ENCODE data around the gene TSHZ3.

TSHZ3 gene, protein sequence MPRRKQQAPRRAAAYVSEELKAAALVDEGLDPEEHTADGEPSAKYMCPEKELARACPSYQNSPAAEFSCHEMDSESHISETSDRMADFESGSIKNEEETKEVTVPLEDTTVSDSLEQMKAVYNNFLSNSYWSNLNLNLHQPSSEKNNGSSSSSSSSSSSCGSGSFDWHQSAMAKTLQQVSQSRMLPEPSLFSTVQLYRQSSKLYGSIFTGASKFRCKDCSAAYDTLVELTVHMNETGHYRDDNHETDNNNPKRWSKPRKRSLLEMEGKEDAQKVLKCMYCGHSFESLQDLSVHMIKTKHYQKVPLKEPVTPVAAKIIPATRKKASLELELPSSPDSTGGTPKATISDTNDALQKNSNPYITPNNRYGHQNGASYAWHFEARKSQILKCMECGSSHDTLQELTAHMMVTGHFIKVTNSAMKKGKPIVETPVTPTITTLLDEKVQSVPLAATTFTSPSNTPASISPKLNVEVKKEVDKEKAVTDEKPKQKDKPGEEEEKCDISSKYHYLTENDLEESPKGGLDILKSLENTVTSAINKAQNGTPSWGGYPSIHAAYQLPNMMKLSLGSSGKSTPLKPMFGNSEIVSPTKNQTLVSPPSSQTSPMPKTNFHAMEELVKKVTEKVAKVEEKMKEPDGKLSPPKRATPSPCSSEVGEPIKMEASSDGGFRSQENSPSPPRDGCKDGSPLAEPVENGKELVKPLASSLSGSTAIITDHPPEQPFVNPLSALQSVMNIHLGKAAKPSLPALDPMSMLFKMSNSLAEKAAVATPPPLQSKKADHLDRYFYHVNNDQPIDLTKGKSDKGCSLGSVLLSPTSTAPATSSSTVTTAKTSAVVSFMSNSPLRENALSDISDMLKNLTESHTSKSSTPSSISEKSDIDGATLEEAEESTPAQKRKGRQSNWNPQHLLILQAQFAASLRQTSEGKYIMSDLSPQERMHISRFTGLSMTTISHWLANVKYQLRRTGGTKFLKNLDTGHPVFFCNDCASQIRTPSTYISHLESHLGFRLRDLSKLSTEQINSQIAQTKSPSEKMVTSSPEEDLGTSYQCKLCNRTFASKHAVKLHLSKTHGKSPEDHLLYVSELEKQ

GRCh38 chr19:31349160-31349881 lies at the start of gene TSHZ3:
Gene TSHZ3, minus strand, starts transcription at chr19:31349436. Its CDS starts 217 bp downstream, at chr19:31349219.
- DNase-seq = peak; percentile 19

- DNase-seq = no peak
These were observed 48.1 kb upstream of the TSHZ3 start for GRCh38 chr19:31397308-31397707.

- no peak for DNase-seq
These were observed 43.2 kb upstream of the TSHZ3 start for GRCh38 chr19:31392464-31392863.

DNA sequence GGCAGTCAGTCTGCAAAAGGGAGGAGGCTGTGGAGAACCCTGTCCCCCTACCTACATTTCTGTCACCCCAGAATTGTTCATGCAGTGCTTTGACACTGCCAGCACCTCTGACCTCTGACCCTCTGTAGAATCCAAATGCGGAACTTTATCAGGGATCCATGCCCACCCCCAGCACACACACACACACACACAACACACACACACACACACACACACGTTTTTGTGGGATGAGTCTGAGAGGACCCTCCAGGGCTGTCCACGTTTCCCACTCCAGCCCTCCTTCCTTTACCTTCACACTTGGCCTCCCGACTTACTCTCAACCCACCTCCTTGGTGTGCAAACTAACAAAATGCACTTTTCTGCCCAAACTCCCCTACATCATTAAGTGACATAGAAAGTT lies 42.3 kb upstream of the TSHZ3 start:
- DNase-seq = no peak

GRCh38 chr19:31390711-31391110 lies 41.5 kb upstream of the TSHZ3 start:
- DNase-seq = no peak

DNA sequence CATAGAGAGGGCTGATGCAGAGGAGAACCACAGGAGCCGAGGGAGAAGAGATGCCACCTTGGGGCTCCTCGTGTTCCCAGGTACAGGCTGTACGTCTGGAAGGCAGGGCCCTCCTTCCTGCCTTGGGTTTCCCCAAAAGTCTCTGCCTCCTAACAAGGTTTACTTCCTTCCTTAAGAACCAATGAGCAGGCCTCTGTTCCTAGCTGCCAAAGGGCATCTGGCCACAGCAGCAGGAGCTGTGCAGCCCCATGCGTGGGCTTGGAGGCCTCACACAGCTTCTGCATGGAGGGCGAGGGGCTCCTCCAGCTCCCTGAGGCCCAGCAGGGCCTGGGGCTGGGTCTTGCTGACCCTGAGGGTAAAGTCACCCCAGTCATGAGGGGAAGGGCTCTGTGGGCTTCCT lies 40.6 kb upstream of the TSHZ3 start:
- no peak for DNase-seq

- DNase-seq = no peak
These were observed 38.6 kb upstream of the TSHZ3 start for GRCh38 chr19:31387717-31388301.

DNA sequence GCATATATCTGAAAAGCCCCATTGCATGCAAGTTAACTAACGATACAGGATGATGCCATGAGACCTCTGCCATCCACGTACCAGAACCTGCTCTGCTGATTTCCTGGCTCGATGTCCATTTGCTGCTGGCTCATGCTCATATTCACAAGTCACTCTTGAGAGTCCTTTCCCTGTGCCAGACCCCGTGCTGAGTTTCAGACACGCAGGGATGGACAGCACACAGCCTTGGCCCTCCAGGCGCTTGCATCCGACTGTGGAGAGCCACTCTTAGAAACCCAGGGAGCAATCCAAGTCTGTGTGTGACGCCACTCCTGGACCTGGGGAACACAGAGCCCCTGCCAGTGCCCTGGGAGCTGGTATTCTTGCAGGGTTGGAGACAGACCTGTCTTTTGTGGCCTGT lies 37.6 kb upstream of the TSHZ3 start:
- DNase-seq = no peak

DNA sequence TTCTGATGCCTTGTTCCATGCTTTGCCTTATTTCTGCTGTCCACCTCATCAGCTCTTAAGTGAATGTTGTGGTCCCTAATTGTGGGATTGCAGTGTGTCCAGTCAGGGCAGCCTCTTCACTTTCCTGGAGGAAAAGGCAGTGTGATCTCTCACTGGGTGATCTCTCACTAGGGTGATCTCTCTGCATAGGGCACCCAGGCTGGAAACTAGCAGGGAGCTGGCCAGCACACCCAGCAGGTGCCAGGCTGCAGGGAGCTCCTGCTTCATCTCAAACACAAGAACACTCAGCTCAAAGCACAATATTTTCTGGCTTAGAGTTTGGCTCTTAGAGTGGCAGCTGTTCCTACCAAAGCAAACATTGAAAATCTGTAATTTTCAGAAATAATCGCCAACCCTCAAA lies 36.5 kb upstream of the TSHZ3 start:
- no peak for DNase-seq

- no peak for DNase-seq
These were observed 34.3 kb upstream of the TSHZ3 start for GRCh38 chr19:31383553-31383952.

DNA sequence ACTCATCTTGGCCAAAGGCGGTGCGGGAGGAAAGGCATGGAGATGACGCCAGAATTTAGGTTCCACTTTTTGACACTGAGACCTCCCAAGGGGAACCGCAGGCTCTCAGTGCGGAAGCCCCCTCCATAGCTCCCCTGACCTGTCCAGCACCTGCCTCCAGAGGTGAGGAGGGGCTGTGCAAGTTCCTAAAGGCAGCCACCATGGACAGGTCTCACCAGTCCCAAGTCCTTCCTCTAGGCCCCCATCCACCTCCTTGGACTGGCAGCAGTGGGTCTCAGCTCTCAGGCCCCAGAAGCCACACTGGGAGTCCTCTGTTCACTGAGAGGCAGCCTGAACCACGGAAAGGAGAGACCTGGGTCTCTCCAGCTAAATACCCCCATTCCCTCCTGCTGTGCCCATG lies 31.6 kb upstream of the TSHZ3 start:
- DNase-seq = no peak

- peak; percentile 32 for DNase-seq
These were observed 29.2 kb upstream of the TSHZ3 start for GRCh38 chr19:31378404-31378803.

DNA sequence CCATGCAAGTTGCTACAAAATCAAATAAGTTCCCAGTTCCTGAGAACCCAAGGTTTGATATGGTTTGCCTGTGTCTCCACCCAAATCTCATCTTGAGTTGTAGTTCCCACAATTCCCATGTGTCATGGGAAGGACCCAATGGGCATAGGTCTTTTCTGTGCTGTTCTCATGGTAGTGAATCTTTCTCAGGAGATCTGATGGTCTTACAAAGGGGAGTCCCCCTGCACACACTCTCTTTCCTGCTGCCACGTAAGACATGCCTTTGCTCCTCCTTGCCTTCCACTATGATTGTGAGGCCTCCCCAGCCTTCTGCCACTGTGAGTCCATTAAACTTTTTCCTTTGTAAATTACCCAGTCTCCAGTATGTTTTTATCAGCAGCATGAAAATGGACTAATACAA lies 28.5 kb upstream of the TSHZ3 start:
- DNase-seq = no peak

- no peak for DNase-seq
These were observed 23.1 kb upstream of the TSHZ3 start for GRCh38 chr19:31372246-31372781.

GRCh38 chr19:31370216-31370615 lies 21.0 kb upstream of the TSHZ3 start:
- DNase-seq = no peak

DNA sequence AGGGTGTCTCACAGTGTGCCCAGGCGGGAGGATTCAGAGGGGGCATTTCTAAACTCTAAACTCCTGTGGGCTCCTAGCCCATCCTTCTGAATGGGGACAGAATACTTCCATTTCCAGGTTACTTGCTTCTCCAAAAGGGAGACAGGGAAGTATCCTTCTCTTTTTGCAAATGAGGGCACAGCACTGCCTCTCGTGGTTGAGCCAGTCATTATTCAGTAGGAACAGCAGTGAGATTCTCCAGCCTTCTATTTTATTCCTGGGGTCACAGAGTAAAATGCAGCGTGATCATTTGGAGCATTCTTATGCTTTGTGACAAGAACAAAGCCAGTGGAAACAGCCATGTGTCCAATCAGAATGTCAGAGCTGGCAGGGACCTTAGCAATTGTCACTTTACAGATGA lies 15.7 kb upstream of the TSHZ3 start:
- DNase-seq = no peak

DNA sequence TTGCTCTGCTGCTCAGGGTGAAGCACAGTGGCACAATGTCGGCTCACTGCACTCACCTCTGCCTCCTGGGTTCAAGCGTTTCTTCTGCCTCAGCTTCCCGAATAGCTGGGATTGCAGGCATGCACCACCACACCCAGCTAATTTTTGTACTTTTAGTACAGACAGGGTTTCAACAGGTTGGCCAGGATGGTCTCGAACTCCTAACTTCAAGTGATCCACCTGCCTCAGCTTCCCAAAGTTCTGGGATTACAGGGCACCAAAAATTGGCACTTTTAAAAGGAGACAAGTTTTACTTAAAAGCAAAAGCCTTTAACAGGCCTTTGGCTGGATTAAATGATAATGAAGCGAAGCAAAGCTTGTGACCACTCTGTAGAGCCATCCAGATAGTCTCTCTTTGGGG lies 12.5 kb upstream of the TSHZ3 start:
- DNase-seq = no peak

DNA sequence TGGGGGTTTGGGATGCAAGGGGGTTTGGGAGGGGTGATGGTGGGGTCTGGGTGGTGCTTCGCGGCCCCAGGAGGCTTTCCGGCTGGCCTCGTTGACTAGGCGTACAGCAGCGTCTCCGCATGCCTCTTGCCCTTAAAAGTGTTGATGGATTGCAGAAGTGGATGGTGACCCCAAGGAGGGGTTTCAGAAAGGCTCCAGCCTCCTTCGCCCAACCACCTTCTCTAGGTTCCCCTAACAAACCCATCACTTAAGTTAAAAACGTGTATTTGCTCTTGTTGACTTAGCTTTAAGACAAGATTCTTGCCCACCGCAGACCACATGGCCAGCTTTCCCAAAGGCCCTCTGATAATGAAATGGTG lies 8.1 kb upstream of the TSHZ3 start:
- DNase-seq = no peak

GRCh38 chr19:31356587-31357314 lies 7.5 kb upstream of the TSHZ3 start:
- peak; percentile 89 for DNase-seq

DNA sequence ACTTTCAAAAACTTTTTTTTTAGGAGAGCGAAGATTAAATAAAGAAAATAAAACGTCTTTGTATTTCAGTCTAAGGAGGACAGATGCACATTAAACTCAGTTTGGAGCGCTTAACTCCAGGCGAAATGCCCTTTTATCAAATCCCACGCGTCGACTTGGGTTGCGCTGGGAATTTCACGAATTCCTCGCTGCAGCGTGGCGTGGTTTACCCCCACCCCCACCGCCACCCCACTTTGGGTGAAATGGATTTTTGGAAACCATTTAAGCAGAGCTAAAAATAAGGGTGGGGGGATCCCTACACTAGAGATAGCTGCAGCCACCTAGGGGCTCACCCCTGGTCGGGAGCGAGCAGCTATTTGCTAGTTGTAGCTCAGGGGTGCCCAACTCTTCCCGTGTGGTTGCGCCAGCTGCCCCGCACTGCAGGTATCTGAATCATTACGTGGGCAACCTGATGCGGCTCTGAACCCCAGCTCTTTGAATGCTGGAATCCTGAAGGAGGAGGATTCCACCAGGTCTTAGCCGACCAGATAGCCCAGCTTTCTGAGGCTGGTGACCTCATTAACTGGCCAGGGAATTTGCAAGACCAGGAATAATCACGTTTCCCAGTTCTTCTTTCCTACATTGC lies 6.5 kb upstream of the TSHZ3 start:
- no peak for DNase-seq
